Activated CD4-positive, CD25-positive, alpha-beta regulatory T cell treated with anti-CD3 and anti-CD28 coated beads, Interleukin-2, amount 50 U/mL, for 72 hours (primary cell): ENCODE measurements around the gene SELENOI.

Experiments
- DNase-seq: peaks from one replicate; pipeline ENCODE4 v3.0.0; 2021

Gene SELENOI

GRCh38 chr2:26412091-26412673 lies 66.2 kb downstream of the SELENOI start:
- DNase-seq = no peak

GRCh38 chr2:26414311-26414710 lies 68.4 kb downstream of the SELENOI start:
- no peak for DNase-seq

- no peak for DNase-seq
Observed at GRCh38 chr2:26421961-26422360, 76.0 kb downstream of the SELENOI start.

GRCh38 chr2:26422947-26423629 lies 77.1 kb downstream of the SELENOI start:
- no peak for DNase-seq

GRCh38 chr2:26423750-26424149 lies 77.8 kb downstream of the SELENOI start:
- DNase-seq = no peak

GRCh38 chr2:26424221-26424620 lies 78.3 kb downstream of the SELENOI start:
- no peak for DNase-seq

- no peak for DNase-seq
Observed at GRCh38 chr2:26428846-26429245, 82.9 kb downstream of the SELENOI start.

GRCh38 chr2:26429779-26430578 lies 84.0 kb downstream of the SELENOI start:
- no peak for DNase-seq

- no peak for DNase-seq
Observed at GRCh38 chr2:26430826-26431225, 84.9 kb downstream of the SELENOI start.

- DNase-seq = no peak
Observed at GRCh38 chr2:26432363-26432762, 86.4 kb downstream of the SELENOI start.

- DNase-seq = no peak
Observed at GRCh38 chr2:26432859-26433258, 86.9 kb downstream of the SELENOI start.

- no peak for DNase-seq
Observed at GRCh38 chr2:26435106-26435505, 89.2 kb downstream of the SELENOI start.

GRCh38 chr2:26438526-26438925 lies 92.6 kb downstream of the SELENOI start:
- DNase-seq = no peak

GRCh38 chr2:26438926-26439325 lies 93.0 kb downstream of the SELENOI start:
- DNase-seq = no peak

- no peak for DNase-seq
Observed at GRCh38 chr2:26442301-26442700, 96.4 kb downstream of the SELENOI start.

- no peak for DNase-seq
Observed at GRCh38 chr2:26442707-26443106, 96.8 kb downstream of the SELENOI start.

- DNase-seq = no peak
Observed at GRCh38 chr2:26444236-26444635, 98.3 kb downstream of the SELENOI start.
